GM12878 (cell line): ENCODE results near the gene ELK4. TPM values are rescaled to one million over a fixed set of nuclear protein-coding genes. Genes with fewer than 3 reads are reported as not detected.

Experiments
- DPF2 ChIP-seq: fragments of 450-650 bp; IDR thresholded peaks from 2 replicates; pipeline ENCODE4 v1.6.1; 2017; ENCODE audit warnings: mild to moderate bottlenecking
- EGR1 ChIP-seq, 2 experiments: IDR thresholded peaks; 1 replicate in 1 of 2; 2 replicates in 1 of 2; pipeline ENCODE4 v1.6.1; 2011 to 2012; ENCODE audit warnings: low read depth in 2 of 2, low read length in 2 of 2, borderline replicate concordance in 1 of 2, mild to moderate bottlenecking in 1 of 2, moderate library complexity in 1 of 2
- FOXK2 ChIP-seq: fragments of 450-650 bp; IDR thresholded peaks from 2 replicates; pipeline ENCODE4 v1.6.1; 2017; ENCODE audit warnings: mild to moderate bottlenecking, moderate library complexity
- HCFC1 ChIP-seq: fragments of 150-350 bp; IDR thresholded peaks from 2 replicates; pipeline ENCODE4 v1.6.1; 2014; ENCODE audit warnings: low read length
- IKZF2 ChIP-seq, 2 experiments: fragments of 450-650 bp; IDR thresholded peaks; 2 replicates each; pipeline ENCODE4 v1.6.1; 2017; ENCODE audit warnings: mild to moderate bottlenecking in 2 of 2, moderate library complexity in 2 of 2
- IRF4 ChIP-seq: IDR thresholded peaks from 2 replicates; pipeline ENCODE4 v1.6.1; 2011; ENCODE audit warnings: low read depth, low read length
- KLF5 ChIP-seq: fragments of 450-650 bp; IDR thresholded peaks from 2 replicates; pipeline ENCODE4 v1.6.1; 2014; ENCODE audit warnings: mild to moderate bottlenecking; ENCODE audit not compliant: partially characterized antibody
- LARP7 ChIP-seq: fragments of 450-650 bp; IDR thresholded peaks from 2 replicates; pipeline ENCODE4 v1.6.1; 2017; ENCODE audit warnings: mild to moderate bottlenecking
- MTA3 ChIP-seq: IDR thresholded peaks from 2 replicates; pipeline ENCODE4 v1.6.1; 2012; ENCODE audit warnings: low read length, inconsistent platforms, borderline replicate concordance
- MYB ChIP-seq: fragments of 150-350 bp; IDR thresholded peaks from 2 replicates; pipeline ENCODE4 v1.6.1; 2014; ENCODE audit warnings: mild to moderate bottlenecking, low read depth, low read length, borderline replicate concordance
- MYC ChIP-seq: IDR thresholded peaks from 2 replicates; pipeline ENCODE4 v1.6.1; 2011; ENCODE audit warnings: mild to moderate bottlenecking, low read length, moderate library complexity, inconsistent platforms; ENCODE audit not compliant: insufficient read depth, insufficient replicate concordance, insufficient read length, severe bottlenecking
- NR2C1 ChIP-seq: fragments of 450-650 bp; IDR thresholded peaks from 2 replicates; pipeline ENCODE4 v1.6.1; 2017; ENCODE audit warnings: antibody characterized with exemption, mild to moderate bottlenecking, moderate library complexity
- PAX8 ChIP-seq: fragments of 450-650 bp; IDR thresholded peaks from 2 replicates; pipeline ENCODE4 v1.6.1; 2017; ENCODE audit warnings: mild to moderate bottlenecking, moderate library complexity
- PML ChIP-seq: IDR thresholded peaks from 2 replicates; pipeline ENCODE4 v1.6.1; 2012; ENCODE audit warnings: low read length, inconsistent platforms
- SREBF2 ChIP-seq: IDR thresholded peaks from 2 replicates; pipeline ENCODE4 v1.6.1; 2012; ENCODE audit warnings: mild to moderate bottlenecking, low read length
- SRF ChIP-seq, 2 experiments: IDR thresholded peaks; 2 replicates each; pipeline ENCODE4 v1.6.1; 2011; ENCODE audit warnings: low read depth in 2 of 2, low read length in 2 of 2, mild to moderate bottlenecking in 1 of 2, moderate library complexity in 1 of 2
- YBX1 ChIP-seq: fragments of 450-650 bp; IDR thresholded peaks from 2 replicates; pipeline ENCODE4 v1.6.1; 2016; ENCODE audit warnings: antibody characterized with exemption
- polyA plus RNA-seq, 11 experiments: library from polyadenylated mRNA; depleted of rRNA in 4 of 11; unstranded in 6 of 11; stranded (reverse) in 5 of 11; fragments of >200 nt; fragmentation: Nextera tagmentation in 4 of 11; fragmentation: Illumina TruSeq in 1 of 11; extraction: Ambion mirVana in 4 of 11; extraction: Trizol in 1 of 11; gene quantifications; 1 replicate in 1 of 11; 2 replicates in 10 of 11; pipeline versions ENCODE4 v1.2.1 to v1.2.3, GENCODE V29; 2011 to 2016; ENCODE audit warnings: inconsistent platforms in 2 of 11, missing spikeins in 2 of 11, low read depth in 1 of 11
- total RNA-seq, 4 experiments: library from RNA; depleted of rRNA in 3 of 4; stranded (reverse); fragments of >200 nt in 3 of 4; fragmentation: Illumina TruSeq in 1 of 4; extraction: Trizol in 1 of 4; gene quantifications; 2 replicates each; pipeline versions ENCODE4 v1.2.1 to v1.2.3, GENCODE V29; 2013 to 2021
- TF ChIP-seq, protein P1 (sequence below): fragments of 450-650 bp; IDR thresholded peaks from 2 replicates; pipeline ENCODE4 v1.6.1; 2017; ENCODE audit warnings: antibody characterized with exemption, mild to moderate bottlenecking, moderate library complexity
- TF ChIP-seq, protein P2 (sequence below): fragments of 450-650 bp; IDR thresholded peaks from 2 replicates; pipeline ENCODE4 v1.6.1; 2014; ENCODE audit warnings: mild to moderate bottlenecking
- TF ChIP-seq, protein P3 (sequence below): fragments of 450-650 bp; formaldehyde crosslinking; IDR thresholded peaks from 2 replicates; pipeline ENCODE4 v1.4.0; 2022; ENCODE audit warnings: mild to moderate bottlenecking, moderate library complexity
- TF ChIP-seq, protein P4 (sequence below), 3 experiments: IDR thresholded peaks in 2 of 3; conservative IDR thresholded peaks in 1 of 3; 2 replicates each; pipeline ENCODE4 v1.5.1; 2011; ENCODE audit warnings: low read depth in 3 of 3, low read length in 3 of 3, mild to moderate bottlenecking in 3 of 3, control low read depth in 2 of 3, moderate library complexity in 2 of 3, inconsistent platforms in 1 of 3, mixed read lengths in 1 of 3; ENCODE audit not compliant: control insufficient read depth in 2 of 3, insufficient read depth in 1 of 3; ENCODE audit errors: extremely low read depth in 1 of 3
- TF ChIP-seq, protein P5 (sequence below): IDR thresholded peaks from 2 replicates; pipeline ENCODE4 v1.6.1; 2011; ENCODE audit warnings: low read depth, low read length, improper control_type of control experiment, borderline replicate concordance

ELK4 gene
- total and polyA plus RNA-seq, 10 of the 15 experiments (the other 5 are each of a cell fraction or from before 2014, with no cell fraction given), result 5.2 to 71.5 (median 18.5) TPM

DNA sequence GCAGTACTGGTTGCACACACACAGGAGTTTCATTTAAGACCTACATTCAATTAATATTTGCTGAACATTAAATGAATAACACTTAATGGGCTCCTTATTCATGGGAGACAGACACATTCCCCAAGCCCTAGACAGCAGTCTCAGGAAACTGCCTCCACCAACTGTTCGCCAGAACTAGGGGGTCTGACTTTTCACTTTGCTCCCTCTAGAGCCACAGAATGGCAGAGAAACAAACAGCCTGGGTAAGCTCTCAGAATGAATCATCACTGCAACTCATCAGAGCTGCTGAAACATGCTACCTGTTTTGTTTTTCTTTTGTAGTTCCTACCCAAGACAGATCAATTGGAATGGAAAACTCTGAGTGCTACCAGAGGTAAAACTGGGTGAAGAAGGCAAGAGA lies 31.7 kb downstream of the ELK4 start (continued):
- TF ChIP-seq MTA3, result no peak
- no peak for TF ChIP-seq MYC
- no peak for TF ChIP-seq NR2C1
- no peak for TF ChIP-seq MYB
- no peak for TF ChIP-seq SRF (IDR thresholded peaks at IDR 0.05; ENCODE audit: low read depth in 2 of 2, low read length in 2 of 2)
- TF ChIP-seq, protein P1, sequence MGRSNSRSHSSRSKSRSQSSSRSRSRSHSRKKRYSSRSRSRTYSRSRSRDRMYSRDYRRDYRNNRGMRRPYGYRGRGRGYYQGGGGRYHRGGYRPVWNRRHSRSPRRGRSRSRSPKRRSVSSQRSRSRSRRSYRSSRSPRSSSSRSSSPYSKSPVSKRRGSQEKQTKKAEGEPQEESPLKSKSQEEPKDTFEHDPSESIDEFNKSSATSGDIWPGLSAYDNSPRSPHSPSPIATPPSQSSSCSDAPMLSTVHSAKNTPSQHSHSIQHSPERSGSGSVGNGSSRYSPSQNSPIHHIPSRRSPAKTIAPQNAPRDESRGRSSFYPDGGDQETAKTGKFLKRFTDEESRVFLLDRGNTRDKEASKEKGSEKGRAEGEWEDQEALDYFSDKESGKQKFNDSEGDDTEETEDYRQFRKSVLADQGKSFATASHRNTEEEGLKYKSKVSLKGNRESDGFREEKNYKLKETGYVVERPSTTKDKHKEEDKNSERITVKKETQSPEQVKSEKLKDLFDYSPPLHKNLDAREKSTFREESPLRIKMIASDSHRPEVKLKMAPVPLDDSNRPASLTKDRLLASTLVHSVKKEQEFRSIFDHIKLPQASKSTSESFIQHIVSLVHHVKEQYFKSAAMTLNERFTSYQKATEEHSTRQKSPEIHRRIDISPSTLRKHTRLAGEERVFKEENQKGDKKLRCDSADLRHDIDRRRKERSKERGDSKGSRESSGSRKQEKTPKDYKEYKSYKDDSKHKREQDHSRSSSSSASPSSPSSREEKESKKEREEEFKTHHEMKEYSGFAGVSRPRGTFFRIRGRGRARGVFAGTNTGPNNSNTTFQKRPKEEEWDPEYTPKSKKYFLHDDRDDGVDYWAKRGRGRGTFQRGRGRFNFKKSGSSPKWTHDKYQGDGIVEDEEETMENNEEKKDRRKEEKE, result no peak
- peak; percentile 95 for TF ChIP-seq IRF4
- TF ChIP-seq KLF5, result no peak
- no peak for TF ChIP-seq EGR1 (IDR thresholded peaks at IDR 0.05; ENCODE audit: borderline replicate concordance in 1 of 2, low read depth in 2 of 2, low read length in 2 of 2)
- TF ChIP-seq, protein P2, sequence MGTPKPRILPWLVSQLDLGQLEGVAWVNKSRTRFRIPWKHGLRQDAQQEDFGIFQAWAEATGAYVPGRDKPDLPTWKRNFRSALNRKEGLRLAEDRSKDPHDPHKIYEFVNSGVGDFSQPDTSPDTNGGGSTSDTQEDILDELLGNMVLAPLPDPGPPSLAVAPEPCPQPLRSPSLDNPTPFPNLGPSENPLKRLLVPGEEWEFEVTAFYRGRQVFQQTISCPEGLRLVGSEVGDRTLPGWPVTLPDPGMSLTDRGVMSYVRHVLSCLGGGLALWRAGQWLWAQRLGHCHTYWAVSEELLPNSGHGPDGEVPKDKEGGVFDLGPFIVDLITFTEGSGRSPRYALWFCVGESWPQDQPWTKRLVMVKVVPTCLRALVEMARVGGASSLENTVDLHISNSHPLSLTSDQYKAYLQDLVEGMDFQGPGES, result no peak
- TF ChIP-seq YBX1, result no peak
- no peak for TF ChIP-seq SREBF2
- TF ChIP-seq, protein P3, sequence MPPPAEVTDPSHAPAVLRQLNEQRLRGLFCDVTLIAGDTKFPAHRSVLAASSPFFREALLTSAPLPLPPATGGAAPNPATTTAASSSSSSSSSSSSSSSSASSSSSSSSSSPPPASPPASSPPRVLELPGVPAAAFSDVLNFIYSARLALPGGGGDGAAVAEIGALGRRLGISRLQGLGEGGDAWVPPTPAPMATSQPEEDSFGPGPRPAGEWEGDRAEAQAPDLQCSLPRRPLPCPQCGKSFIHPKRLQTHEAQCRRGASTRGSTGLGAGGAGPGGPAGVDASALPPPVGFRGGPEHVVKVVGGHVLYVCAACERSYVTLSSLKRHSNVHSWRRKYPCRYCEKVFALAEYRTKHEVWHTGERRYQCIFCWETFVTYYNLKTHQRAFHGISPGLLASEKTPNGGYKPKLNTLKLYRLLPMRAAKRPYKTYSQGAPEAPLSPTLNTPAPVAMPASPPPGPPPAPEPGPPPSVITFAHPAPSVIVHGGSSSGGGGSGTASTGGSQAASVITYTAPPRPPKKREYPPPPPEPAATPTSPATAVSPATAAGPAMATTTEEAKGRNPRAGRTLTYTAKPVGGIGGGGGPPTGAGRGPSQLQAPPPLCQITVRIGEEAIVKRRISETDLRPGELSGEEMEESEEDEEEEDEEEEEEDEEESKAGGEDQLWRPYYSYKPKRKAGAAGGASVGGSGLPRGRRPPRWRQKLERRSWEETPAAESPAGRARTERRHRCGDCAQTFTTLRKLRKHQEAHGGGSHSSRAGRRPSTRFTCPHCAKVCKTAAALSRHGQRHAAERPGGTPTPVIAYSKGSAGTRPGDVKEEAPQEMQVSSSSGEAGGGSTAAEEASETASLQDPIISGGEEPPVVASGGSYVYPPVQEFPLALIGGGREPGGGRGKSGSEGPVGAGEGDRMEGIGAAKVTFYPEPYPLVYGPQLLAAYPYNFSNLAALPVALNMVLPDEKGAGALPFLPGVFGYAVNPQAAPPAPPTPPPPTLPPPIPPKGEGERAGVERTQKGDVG (CRISPR knock-in tag), result no peak
- no peak for TF ChIP-seq PML
- TF ChIP-seq HCFC1, result no peak
- TF ChIP-seq IKZF2 (IDR thresholded peaks at IDR 0.05), result peak; percentile 51 to 62; a peak in 3 of 4 replicates
- no peak for TF ChIP-seq FOXK2
- TF ChIP-seq, protein P4, sequence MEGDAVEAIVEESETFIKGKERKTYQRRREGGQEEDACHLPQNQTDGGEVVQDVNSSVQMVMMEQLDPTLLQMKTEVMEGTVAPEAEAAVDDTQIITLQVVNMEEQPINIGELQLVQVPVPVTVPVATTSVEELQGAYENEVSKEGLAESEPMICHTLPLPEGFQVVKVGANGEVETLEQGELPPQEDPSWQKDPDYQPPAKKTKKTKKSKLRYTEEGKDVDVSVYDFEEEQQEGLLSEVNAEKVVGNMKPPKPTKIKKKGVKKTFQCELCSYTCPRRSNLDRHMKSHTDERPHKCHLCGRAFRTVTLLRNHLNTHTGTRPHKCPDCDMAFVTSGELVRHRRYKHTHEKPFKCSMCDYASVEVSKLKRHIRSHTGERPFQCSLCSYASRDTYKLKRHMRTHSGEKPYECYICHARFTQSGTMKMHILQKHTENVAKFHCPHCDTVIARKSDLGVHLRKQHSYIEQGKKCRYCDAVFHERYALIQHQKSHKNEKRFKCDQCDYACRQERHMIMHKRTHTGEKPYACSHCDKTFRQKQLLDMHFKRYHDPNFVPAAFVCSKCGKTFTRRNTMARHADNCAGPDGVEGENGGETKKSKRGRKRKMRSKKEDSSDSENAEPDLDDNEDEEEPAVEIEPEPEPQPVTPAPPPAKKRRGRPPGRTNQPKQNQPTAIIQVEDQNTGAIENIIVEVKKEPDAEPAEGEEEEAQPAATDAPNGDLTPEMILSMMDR (IDR thresholded peaks at IDR 0.05 in 2 of 3, conservative IDR thresholded peaks at IDR 0.05 in 1 of 3; ENCODE audit: control insufficient read depth in 2 of 3, extremely low read depth in 1 of 3, insufficient read depth in 1 of 3, low read depth in 3 of 3, low read length in 3 of 3), result peak; percentile 18 to 29 (median 21); a peak in 4 of 6 replicates
- TF ChIP-seq PAX8, result no peak
- 0 out of 2 replicates have a peak, but pooled peaks have one; percentile 30 for TF ChIP-seq DPF2
- TF ChIP-seq LARP7, result no peak
- TF ChIP-seq, protein P5, sequence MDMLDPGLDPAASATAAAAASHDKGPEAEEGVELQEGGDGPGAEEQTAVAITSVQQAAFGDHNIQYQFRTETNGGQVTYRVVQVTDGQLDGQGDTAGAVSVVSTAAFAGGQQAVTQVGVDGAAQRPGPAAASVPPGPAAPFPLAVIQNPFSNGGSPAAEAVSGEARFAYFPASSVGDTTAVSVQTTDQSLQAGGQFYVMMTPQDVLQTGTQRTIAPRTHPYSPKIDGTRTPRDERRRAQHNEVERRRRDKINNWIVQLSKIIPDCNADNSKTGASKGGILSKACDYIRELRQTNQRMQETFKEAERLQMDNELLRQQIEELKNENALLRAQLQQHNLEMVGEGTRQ, result no peak
